PC-9 (cell line): ENCODE results near the gene PGA3. TPM values are rescaled to one million over a fixed set of nuclear protein-coding genes. Genes with fewer than 3 reads are reported as not detected.

Experiments
- BruUV-seq: library from RNA; stranded (reverse); fragments of 400-500 nt; replicated peaks from 2 replicates; lab custom pipeline; 2021; lab: Mats Ljungman, UMichigan
- CTCF ChIA-PET: fragments of 300-600 bp; sonication (Branson Sonifier 250); formaldehyde crosslinking; loops from one replicate; lab custom pipeline; 2022; ENCODE audit warnings: antibody characterized with exemption; lab: Charles Lee
- POLR2A ChIA-PET: fragments of 300-600 bp; sonication (Branson Sonifier 250); formaldehyde crosslinking; loops from one replicate; lab custom pipeline; 2022; ENCODE audit warnings: antibody characterized with exemption; ENCODE audit not compliant: unreplicated experiment; lab: Charles Lee
- DNase-seq, 2 experiments: peaks; one replicate each; pipeline versions ENCODE4 v3.0.0 to v3.0.0-alpha.2; 2015 to 2022; ENCODE audit warnings: mixed read lengths in 1 of 2
- H2AFZ ChIP-seq: fragments of 200-600 bp; sonication (generic); 2 replicates; pipeline ENCODE4 v1.8.1; 2017; ENCODE audit warnings: antibody characterized with exemption
- H3F3A ChIP-seq: fragments of 200-600 bp; sonication (generic); 2 replicates; pipeline ENCODE4 v1.8.1; 2017; ENCODE audit warnings: antibody characterized with exemption, mild to moderate bottlenecking, low read depth; ENCODE audit not compliant: insufficient read depth
- H3K27ac ChIP-seq: fragments of 200-600 bp; sonication (generic); 2 replicates; pipeline ENCODE4 v1.6.1; 2016; ENCODE audit warnings: mixed run types
- H3K27me3 ChIP-seq: fragments of 200-600 bp; sonication (generic); 2 replicates; pipeline ENCODE4 v1.6.1; 2016; ENCODE audit warnings: low read depth, mixed run types; ENCODE audit not compliant: insufficient read depth
- H3K36me3 ChIP-seq: fragments of 200-600 bp; sonication (generic); 2 replicates; pipeline ENCODE4 v1.6.1; 2016; ENCODE audit warnings: low read depth, mixed run types
- H3K4me1 ChIP-seq: fragments of 200-600 bp; sonication (generic); replicated peaks from 2 replicates; pipeline ENCODE4 v1.6.1; 2016; ENCODE audit warnings: mixed run types; ENCODE audit not compliant: insufficient read depth
- H3K4me2 ChIP-seq: fragments of 200-600 bp; sonication (generic); 2 replicates; pipeline ENCODE4 v1.6.1; 2017; ENCODE audit warnings: mixed run types
- H3K4me3 ChIP-seq: fragments of 200-600 bp; sonication (generic); 2 replicates; pipeline ENCODE4 v1.6.1; 2016; ENCODE audit warnings: mixed run types
- H3K79me2 ChIP-seq: fragments of 200-600 bp; sonication (generic); 2 replicates; pipeline ENCODE4 v1.6.1; 2017; ENCODE audit warnings: low read depth, mixed run types
- H3K9me2 ChIP-seq: fragments of 200-600 bp; sonication (generic); 2 replicates; pipeline ENCODE4 v1.8.1; 2017; ENCODE audit warnings: mild to moderate bottlenecking; ENCODE audit not compliant: insufficient read depth
- H3K9me3 ChIP-seq: fragments of 200-600 bp; sonication (generic); 2 replicates; pipeline ENCODE4 v1.8.1; 2016; ENCODE audit warnings: low read depth; ENCODE audit not compliant: insufficient read depth
- H4K20me1 ChIP-seq: fragments of 200-600 bp; sonication (generic); 2 replicates; pipeline ENCODE4 v1.8.1; 2017; ENCODE audit not compliant: insufficient read depth
- EZH2 ChIP-seq: fragments of 200-600 bp; sonication (generic); IDR thresholded peaks from 2 replicates; pipeline ENCODE4 v1.8.0; 2017; ENCODE audit warnings: antibody characterized with exemption, low read depth
- intact Hi-C: fragments of 100-400 bp; cut with micrococcal nuclease; formaldehyde crosslinking; loops from one replicate; pipeline ENCODE4 v1.10.0; 2022; ENCODE audit not compliant: unreplicated experiment
- total RNA-seq: library from RNA; stranded (reverse); gene quantifications from 2 replicates; pipeline ENCODE4 v1.2.3, GENCODE V29; 2021
- TF ChIP-seq, protein P1 (sequence below): fragments of 200-600 bp; sonication (generic); conservative IDR thresholded peaks from 2 replicates; pipeline ENCODE4 v1.6.1; 2017; ENCODE audit warnings: mixed run types, antibody characterized with exemption, mild to moderate bottlenecking, moderate library complexity

Gene PGA3
- total RNA-seq, 1 experiment from 2014 or later = not detected

- Histone ChIP-seq H3K4me1 (peaks cover 14% of the 10 kb centered on the region), H3F3A (peaks cover 11% of the 10 kb centered on the region; the same call in 1 of the 2 replicates), H3K9me2 (no peaks in the 10 kb centered on the region), H3K27me3 (no peaks in the 10 kb centered on the region), H3K4me3 (no peak overlapping the region), H3K9me3 (no peaks in the 10 kb centered on the region), H3K27ac (no peak overlapping the region), H3K79me2 (no peaks in the 10 kb centered on the region), H3K36me3 (no peaks in the 10 kb centered on the region), H4K20me1 (no peaks in the 10 kb centered on the region), H2AFZ (no peak overlapping the region), H3K4me2 (no peak overlapping the region)
- intact Hi-C loops = no loop called here
- no peak for DNase-seq
- BruUV-seq = no TSS peak
- ChIA-PET CTCF (interaction anchor here (0.7 kb wide), 1 partner anchor 22 kb away, joined by 11 read pairs; no protein-coding TSS in a partner anchor), POLR2A (no interaction called here)
- no peak for TF ChIP-seq EZH2
- TF ChIP-seq, protein P1, sequence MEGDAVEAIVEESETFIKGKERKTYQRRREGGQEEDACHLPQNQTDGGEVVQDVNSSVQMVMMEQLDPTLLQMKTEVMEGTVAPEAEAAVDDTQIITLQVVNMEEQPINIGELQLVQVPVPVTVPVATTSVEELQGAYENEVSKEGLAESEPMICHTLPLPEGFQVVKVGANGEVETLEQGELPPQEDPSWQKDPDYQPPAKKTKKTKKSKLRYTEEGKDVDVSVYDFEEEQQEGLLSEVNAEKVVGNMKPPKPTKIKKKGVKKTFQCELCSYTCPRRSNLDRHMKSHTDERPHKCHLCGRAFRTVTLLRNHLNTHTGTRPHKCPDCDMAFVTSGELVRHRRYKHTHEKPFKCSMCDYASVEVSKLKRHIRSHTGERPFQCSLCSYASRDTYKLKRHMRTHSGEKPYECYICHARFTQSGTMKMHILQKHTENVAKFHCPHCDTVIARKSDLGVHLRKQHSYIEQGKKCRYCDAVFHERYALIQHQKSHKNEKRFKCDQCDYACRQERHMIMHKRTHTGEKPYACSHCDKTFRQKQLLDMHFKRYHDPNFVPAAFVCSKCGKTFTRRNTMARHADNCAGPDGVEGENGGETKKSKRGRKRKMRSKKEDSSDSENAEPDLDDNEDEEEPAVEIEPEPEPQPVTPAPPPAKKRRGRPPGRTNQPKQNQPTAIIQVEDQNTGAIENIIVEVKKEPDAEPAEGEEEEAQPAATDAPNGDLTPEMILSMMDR = no peak
Measured at GRCh38 chr11:61168042-61168688, 35.1 kb upstream of the PGA3 start.

- Histone ChIP-seq H3K4me2 (no peak overlapping the region), H3F3A (peaks cover 11% of the 10 kb centered on the region; the same call in 1 of the 2 replicates), H3K9me3 (no peaks in the 10 kb centered on the region), H3K9me2 (no peaks in the 10 kb centered on the region), H3K4me3 (no peak overlapping the region), H3K36me3 (no peaks in the 10 kb centered on the region), H4K20me1 (no peaks in the 10 kb centered on the region), H3K79me2 (no peaks in the 10 kb centered on the region), H2AFZ (no peak overlapping the region), H3K27ac (no peak overlapping the region), H3K27me3 (no peaks in the 10 kb centered on the region), H3K4me1 (peaks cover 14% of the 10 kb centered on the region)
- DNase-seq = no peak
- TF ChIP-seq, protein P1 = no peak
- no peak for TF ChIP-seq EZH2
- POLR2A ChIA-PET = no interaction called here
- no TSS peak for BruUV-seq
- intact Hi-C loops = no loop called here
- CTCF ChIA-PET = no interaction called here
Measured at GRCh38 chr11:61168800-61169199, 34.5 kb upstream of the PGA3 start.

GRCh38 chr11:61170566-61170965, 32.7 kb upstream of the PGA3 start:
- ChIA-PET CTCF (no interaction called here), POLR2A (no interaction called here)
- Histone ChIP-seq H3K27me3 (peaks cover 13% of the 10 kb centered on the region), H3K36me3 (no peaks in the 10 kb centered on the region), H3K9me3 (no peaks in the 10 kb centered on the region), H4K20me1 (no peaks in the 10 kb centered on the region), H3K4me3 (no peak overlapping the region), H3K9me2 (no peaks in the 10 kb centered on the region), H2AFZ (no peak overlapping the region), H3K27ac (no peak overlapping the region), H3K4me1 (no peaks in the 10 kb centered on the region; the same call in 1 of the 2 replicates), H3F3A (0 out of 2 replicates have a peak, but pooled peaks cover under 1% of the 10 kb centered on the region), H3K4me2 (no peak overlapping the region), H3K79me2 (no peaks in the 10 kb centered on the region)
- TF ChIP-seq EZH2 = no peak
- TF ChIP-seq, protein P1 = no peak
- BruUV-seq = no TSS peak
- no peak for DNase-seq
- intact Hi-C loops = loop anchor here (5.0 kb wide), 1 partner anchor 273 kb away; no protein-coding TSS in a partner anchor
